Liver (tissue), 9 donors: Measurements from ENCODE around the gene CLIP2. TPM values are rescaled to one million over a fixed set of nuclear protein-coding genes. Genes with fewer than 3 reads are reported as not detected.

Experiments used
- DNase-seq: peaks from one replicate; pipeline ENCODE4 v3.0.0-alpha.2; 2017; ENCODE audit warnings: low spot score
- H3K27ac ChIP-seq, 2 donors: one replicate each; pipeline ENCODE4 v1.7.0; 2013; ENCODE audit warnings: inconsistent platforms in 2 of 2, low read length in 2 of 2, control low read depth in 1 of 2, low read depth in 1 of 2, mild to moderate bottlenecking in 1 of 2
- H3K27me3 ChIP-seq, 4 donors: one replicate each; pipeline versions ENCODE4 v1.6.1 to v1.7.0; 2013; ENCODE audit warnings: low read length in 3 of 4, inconsistent platforms in 1 of 4, mild to moderate bottlenecking in 1 of 4, moderate library complexity in 1 of 4; ENCODE audit not compliant: control insufficient read depth in 4 of 4, insufficient read depth in 4 of 4
- H3K36me3 ChIP-seq, 4 donors: one replicate each; pipeline versions ENCODE4 v1.6.1 to v1.7.0; 2013; ENCODE audit warnings: low read length in 3 of 4, mild to moderate bottlenecking in 3 of 4, low read depth in 1 of 4, moderate library complexity in 1 of 4; ENCODE audit not compliant: control insufficient read depth in 4 of 4, insufficient read depth in 3 of 4
- H3K4me1 ChIP-seq, 4 donors: one replicate each; pipeline versions ENCODE4 v1.6.1 to v1.7.0; 2013; ENCODE audit warnings: low read length in 3 of 4, mild to moderate bottlenecking in 3 of 4, moderate library complexity in 1 of 4; ENCODE audit not compliant: control insufficient read depth in 4 of 4, insufficient read depth in 4 of 4
- H3K4me3 ChIP-seq, 3 donors: one replicate each; pipeline versions ENCODE4 v1.6.1 to v1.7.0; 2013; ENCODE audit warnings: low read length in 3 of 3, control low read depth in 1 of 3, low read depth in 1 of 3, mild to moderate bottlenecking in 1 of 3
- H3K9ac ChIP-seq, 2 donors: one replicate each; pipeline ENCODE4 v1.7.0; 2013; ENCODE audit warnings: low read length in 2 of 2, mild to moderate bottlenecking in 2 of 2, moderate library complexity in 2 of 2, control low read depth in 1 of 2, low read depth in 1 of 2
- H3K9me3 ChIP-seq, 4 donors: one replicate each; pipeline versions ENCODE4 v1.6.1 to v1.7.0; 2013; ENCODE audit warnings: low read length in 3 of 4; ENCODE audit not compliant: control insufficient read depth in 4 of 4
- ATF3 ChIP-seq: IDR thresholded peaks from 2 replicates; pipeline ENCODE4 v1.6.1; 2016; ENCODE audit warnings: antibody characterized with exemption
- EGR1 ChIP-seq, 2 donors: IDR thresholded peaks; 2 replicates each; pipeline ENCODE4 v1.6.1; 2016 to 2018; ENCODE audit warnings: antibody characterized with exemption in 2 of 2, low read depth in 2 of 2
- FOXA1 ChIP-seq: IDR thresholded peaks from 2 replicates; pipeline ENCODE4 v1.6.1; 2016; ENCODE audit warnings: antibody characterized with exemption
- FOXA2 ChIP-seq: IDR thresholded peaks from 2 replicates; pipeline ENCODE4 v1.6.1; 2016; ENCODE audit warnings: antibody characterized with exemption
- GABPA ChIP-seq, 2 donors: IDR thresholded peaks in 1 of 2; conservative IDR thresholded peaks in 1 of 2; 2 replicates each; pipeline ENCODE4 v1.6.1; 2016; ENCODE audit warnings: antibody characterized with exemption in 2 of 2, mild to moderate bottlenecking in 1 of 2, moderate library complexity in 1 of 2
- HNF4A ChIP-seq, 2 donors: conservative IDR thresholded peaks; 2 replicates each; pipeline ENCODE4 v1.6.1; 2016; ENCODE audit warnings: antibody characterized with exemption in 2 of 2, mild to moderate bottlenecking in 2 of 2
- HNF4G ChIP-seq: IDR thresholded peaks from 2 replicates; pipeline ENCODE4 v1.6.1; 2016; ENCODE audit warnings: antibody characterized with exemption
- JUND ChIP-seq, 2 donors: IDR thresholded peaks; 2 replicates each; pipeline ENCODE4 v1.6.1; 2016; ENCODE audit warnings: antibody characterized with exemption in 2 of 2
- NR2F2 ChIP-seq: IDR thresholded peaks from 2 replicates; pipeline ENCODE4 v1.6.1; 2016; ENCODE audit warnings: antibody characterized with exemption
- RAD21 ChIP-seq, 2 donors: IDR thresholded peaks; 2 replicates each; pipeline ENCODE4 v1.6.1; 2016; ENCODE audit warnings: antibody characterized with exemption in 2 of 2, mild to moderate bottlenecking in 2 of 2
- REST ChIP-seq: IDR thresholded peaks from 2 replicates; pipeline ENCODE4 v1.6.1; 2016; ENCODE audit warnings: antibody characterized with exemption, mild to moderate bottlenecking
- RXRA ChIP-seq, 2 donors: IDR thresholded peaks; 2 replicates each; pipeline ENCODE4 v1.6.1; 2017 to 2018; ENCODE audit warnings: antibody characterized with exemption in 2 of 2, mild to moderate bottlenecking in 1 of 2
- SP1 ChIP-seq: IDR thresholded peaks from 2 replicates; pipeline ENCODE4 v1.6.1; 2018; ENCODE audit warnings: antibody characterized with exemption, mild to moderate bottlenecking
- TAF1 ChIP-seq: conservative IDR thresholded peaks from 2 replicates; pipeline ENCODE4 v1.6.1; 2016; ENCODE audit warnings: antibody characterized with exemption, mild to moderate bottlenecking
- YY1 ChIP-seq: IDR thresholded peaks from 2 replicates; pipeline ENCODE4 v1.6.1; 2016; ENCODE audit warnings: antibody characterized with exemption, mild to moderate bottlenecking
- ZBTB33 ChIP-seq: IDR thresholded peaks from 2 replicates; pipeline ENCODE4 v1.6.1; 2016; ENCODE audit warnings: antibody characterized with exemption
- WGBS: extraction: QIAGEN DNeasy Blood & Tissue Kit; methylation state at CpG from one replicate; pipeline ENCODE4 v1.1.7; 2013; 5-methylcytosine and 5-hydroxymethylcytosine counted together
- polyA plus RNA-seq, 2 donors: library from polyadenylated mRNA; stranded (reverse) in 1 of 2; unstranded in 1 of 2; fragments of 200-250 nt in 1 of 2; fragments of >200 nt in 1 of 2; fragmentation: Nextera tagmentation in 1 of 2; extraction: Ambion mirVana in 1 of 2; gene quantifications; one replicate each; pipeline versions ENCODE4 v1.2.1 to v1.2.3, GENCODE V29; 2013 to 2015
- total RNA-seq, 2 donors: library from RNA; depleted of rRNA; stranded (reverse); fragments of >200 nt; gene quantifications; one replicate each; pipeline ENCODE4 v1.2.3, GENCODE V29; 2014
- TF ChIP-seq, protein P1 (sequence below): IDR thresholded peaks from 2 replicates; pipeline ENCODE4 v1.6.1; 2016; ENCODE audit warnings: antibody characterized with exemption
- donor health status: healthy.
- donor health status: healthy.
- donor health status: healthy.
- donor health status: healthy.
- donor health status: healthy.

Gene CLIP2
- total and polyA plus RNA-seq, 4 donors = 1.4 to 6.3 (median 2.5) TPM

DNA sequence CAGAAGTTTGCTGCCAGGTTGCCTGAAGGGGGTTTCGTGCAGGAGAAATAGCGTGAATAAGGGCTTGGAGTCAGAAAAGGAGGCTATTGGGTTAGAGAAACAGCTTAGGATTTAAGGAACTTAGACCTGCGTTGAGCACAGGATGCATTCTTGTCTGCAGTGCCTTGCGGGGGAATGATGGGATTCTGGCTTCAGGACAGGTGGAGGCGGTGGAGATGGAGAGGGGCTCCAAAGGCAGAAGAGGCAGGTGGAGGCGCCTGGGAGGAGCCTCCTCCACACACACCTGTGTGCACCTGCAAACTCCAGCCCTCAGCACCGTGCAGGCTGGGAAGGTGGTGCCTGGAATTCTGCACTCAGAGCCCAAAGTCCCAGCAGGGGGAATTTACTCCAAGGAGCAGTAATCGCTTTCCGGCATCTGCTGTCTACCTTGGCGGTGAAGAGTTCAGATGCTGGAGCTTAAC lies 1.8 kb downstream of the CLIP2 start:
- no peak for TF ChIP-seq JUND (IDR thresholded peaks at IDR 0.05)
- no peak for TF ChIP-seq HNF4A (conservative IDR thresholded peaks at IDR 0.05)
- TF ChIP-seq FOXA1 = no peak
- no peak for TF ChIP-seq RAD21 (IDR thresholded peaks at IDR 0.05)
- TF ChIP-seq YY1 = no peak
- TF ChIP-seq ATF3 = no peak
- no peak for TF ChIP-seq REST
- no peak for TF ChIP-seq SP1
- TF ChIP-seq EGR1 (IDR thresholded peaks at IDR 0.05; ENCODE audit: low read depth in 2 of 2) = no peak
- TF ChIP-seq ZBTB33 = no peak
- TF ChIP-seq FOXA2 = no peak
- TF ChIP-seq NR2F2 = no peak
- TF ChIP-seq RXRA (IDR thresholded peaks at IDR 0.05) = no peak
- TF ChIP-seq TAF1 = no peak
- no peak for TF ChIP-seq GABPA (IDR thresholded peaks at IDR 0.05 in 1 of 2, conservative IDR thresholded peaks at IDR 0.05 in 1 of 2)
- TF ChIP-seq, protein P1, sequence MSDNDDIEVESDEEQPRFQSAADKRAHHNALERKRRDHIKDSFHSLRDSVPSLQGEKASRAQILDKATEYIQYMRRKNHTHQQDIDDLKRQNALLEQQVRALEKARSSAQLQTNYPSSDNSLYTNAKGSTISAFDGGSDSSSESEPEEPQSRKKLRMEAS = no peak
- TF ChIP-seq HNF4G = no peak
- Histone ChIP-seq H3K9ac (no peak overlapping the region), H3K27ac (no peak overlapping the region), H3K4me3 (no peak overlapping the region), H3K9me3 (no peaks in the 10 kb centered on the region), H3K4me1 (peaks cover 8 to 26% (median 12%) of the 10 kb centered on the region in 4 donors), H3K36me3 (no peaks in the 10 kb centered on the region), H3K27me3 (no peaks in the 10 kb centered on the region)
- DNase-seq = no peak
- 77% methylated on average over 10 of the region's 10 CpGs for WGBS

DNA sequence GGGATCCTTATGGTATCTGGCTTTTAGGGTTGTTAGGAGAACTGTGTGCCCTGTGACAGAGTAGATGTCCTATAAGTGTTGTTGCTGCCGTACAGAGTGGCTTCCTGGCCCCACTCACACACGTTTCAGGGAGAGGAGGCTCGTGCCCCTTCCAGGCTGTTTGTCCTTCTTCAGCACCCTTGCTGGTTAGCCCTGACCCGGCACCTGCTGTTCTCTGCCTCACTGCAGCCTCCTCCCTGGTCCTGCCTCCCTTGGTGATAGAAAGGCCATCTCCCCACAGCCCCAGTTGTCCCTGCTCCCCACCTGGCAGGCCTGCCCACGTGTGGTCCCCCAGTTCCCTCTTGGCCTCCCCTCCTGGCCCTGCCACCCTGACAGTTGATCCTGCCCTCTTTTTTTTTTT lies 2.3 kb downstream of the CLIP2 start:
- TF ChIP-seq FOXA2 (no peak), HNF4A (conservative IDR thresholded peaks at IDR 0.05) (no peak), ZBTB33 (no peak), REST (no peak), GABPA (IDR thresholded peaks at IDR 0.05 in 1 of 2, conservative IDR thresholded peaks at IDR 0.05 in 1 of 2) (no peak), YY1 (no peak), RAD21 (IDR thresholded peaks at IDR 0.05) (no peak), SP1 (no peak), JUND (IDR thresholded peaks at IDR 0.05) (no peak), HNF4G (no peak), RXRA (IDR thresholded peaks at IDR 0.05) (no peak), ATF3 (no peak), TAF1 (no peak), NR2F2 (no peak), FOXA1 (no peak), EGR1 (IDR thresholded peaks at IDR 0.05; ENCODE audit: low read depth in 2 of 2) (no peak)
- TF ChIP-seq, protein P1 = no peak
- Histone ChIP-seq H3K9ac (no peak overlapping the region), H3K4me1 (peaks cover 8 to 26% (median 12%) of the 10 kb centered on the region in 4 donors), H3K4me3 (no peak overlapping the region), H3K36me3 (no peaks in the 10 kb centered on the region), H3K27ac (no peak overlapping the region), H3K27me3 (no peaks in the 10 kb centered on the region), H3K9me3 (no peaks in the 10 kb centered on the region)
- 84% methylated on average over 5 of the region's 5 CpGs for WGBS
- DNase-seq = no peak
